Neural cell (in vitro differentiated cells): ENCODE results near the gene RERE. TPM values are rescaled to one million over a fixed set of nuclear protein-coding genes. Genes with fewer than 3 reads are reported as not detected.

Experiments
- H2AFZ ChIP-seq: fragments of 200-600, 300-800 bp; sonication (generic), shearing (Covaris generic); 2 replicates; pipeline ENCODE4 v1.6.0; 2014; ENCODE audit warnings: low read depth, mild to moderate bottlenecking, antibody characterized with exemption, low read length, moderate library complexity
- H3F3A ChIP-seq: fragments of 200-600 bp; shearing (Covaris generic); 2 replicates; pipeline ENCODE4 v1.6.1; 2016; ENCODE audit warnings: mild to moderate bottlenecking, moderate library complexity, mixed read lengths, antibody characterized with exemption, low read length; ENCODE audit not compliant: insufficient read depth, poor library complexity, severe bottlenecking
- H3K27ac ChIP-seq: fragments of 200-600, 300-800 bp; sonication (generic), shearing (Covaris generic); 2 replicates; pipeline ENCODE4 v1.5.1; 2014; ENCODE audit warnings: mild to moderate bottlenecking, low read length, moderate library complexity
- H3K27me3 ChIP-seq: fragments of 300-800, 200-600 bp; sonication (generic), shearing (Covaris generic); 2 replicates; pipeline ENCODE4 v1.6.0; 2014; ENCODE audit warnings: mild to moderate bottlenecking, low read depth, low read length, moderate library complexity; ENCODE audit not compliant: insufficient read depth
- H3K36me3 ChIP-seq: fragments of 300-800, 200-600 bp; sonication (generic), shearing (Covaris generic); 2 replicates; pipeline ENCODE4 v1.5.1; 2014; ENCODE audit warnings: mild to moderate bottlenecking, antibody characterized with exemption, low read length, moderate library complexity; ENCODE audit not compliant: insufficient read depth
- H3K4me2 ChIP-seq: fragments of 300-800, 200-600 bp; sonication (generic), shearing (Covaris generic); 2 replicates; pipeline ENCODE4 v1.6.0; 2014; ENCODE audit warnings: mild to moderate bottlenecking, low read length
- H3K4me3 ChIP-seq: fragments of 300-800, 200-600 bp; sonication (generic), shearing (Covaris generic); 2 replicates; pipeline ENCODE4 v1.5.1; 2014; ENCODE audit warnings: mild to moderate bottlenecking, low read length, moderate library complexity
- H3K79me2 ChIP-seq: fragments of 200-600 bp; shearing (Covaris generic); replicated peaks from 2 replicates; pipeline ENCODE4 v1.6.0; 2014; ENCODE audit warnings: mild to moderate bottlenecking, low read length, moderate library complexity; ENCODE audit not compliant: insufficient read depth
- H3K9ac ChIP-seq: fragments of 300-800, 200-600 bp; sonication (generic), shearing (Covaris generic); 2 replicates; pipeline ENCODE4 v1.6.1; 2016; ENCODE audit warnings: mild to moderate bottlenecking, low read length, mixed read lengths
- H3K9me2 ChIP-seq: fragments of 200-600 bp; shearing (Covaris generic); 2 replicates; pipeline ENCODE4 v1.6.1; 2016; ENCODE audit warnings: mild to moderate bottlenecking, low read length, mixed read lengths; ENCODE audit not compliant: insufficient read depth
- H3K9me3 ChIP-seq: fragments of 200-600, 300-800 bp; sonication (generic), shearing (Covaris generic); 2 replicates; pipeline ENCODE4 v1.6.1; 2016; ENCODE audit warnings: mild to moderate bottlenecking, mixed run types, low read length, moderate library complexity, mixed read lengths
- H4K20me1 ChIP-seq: fragments of 200-600 bp; shearing (Covaris generic); 2 replicates; pipeline ENCODE4 v1.6.1; 2016; ENCODE audit warnings: mild to moderate bottlenecking, mixed run types; ENCODE audit not compliant: insufficient read depth
- CTCF ChIP-seq: fragments of 450-650 bp; IDR thresholded peaks from 2 replicates; pipeline ENCODE4 v1.5.1; 2014; ENCODE audit warnings: antibody characterized with exemption, mild to moderate bottlenecking, moderate library complexity; ENCODE audit not compliant: poor library complexity, severe bottlenecking
- EP300 ChIP-seq: fragments of 450-650 bp; conservative IDR thresholded peaks from 2 replicates; pipeline ENCODE4 v1.6.1; 2014; ENCODE audit warnings: antibody characterized with exemption, mild to moderate bottlenecking, moderate library complexity; ENCODE audit not compliant: poor library complexity, severe bottlenecking
- EZH2 ChIP-seq: fragments of 200-600, 300-800 bp; shearing (Covaris generic), sonication (generic); IDR thresholded peaks from 2 replicates; pipeline ENCODE4 v1.6.1; 2014; ENCODE audit warnings: antibody characterized with exemption, low read length, borderline replicate concordance, mild to moderate bottlenecking; ENCODE audit not compliant: insufficient read depth, poor library complexity, severe bottlenecking
- MXI1 ChIP-seq: fragments of 450-650 bp; conservative IDR thresholded peaks from 2 replicates; pipeline ENCODE4 v1.6.1; 2014; ENCODE audit warnings: antibody characterized with exemption, mild to moderate bottlenecking; ENCODE audit not compliant: poor library complexity, severe bottlenecking
- POLR2AphosphoS5 ChIP-seq: IDR thresholded peaks from 2 replicates; pipeline ENCODE4 v1.6.1; 2012
- RAD21 ChIP-seq: fragments of 450-650 bp; conservative IDR thresholded peaks from 2 replicates; pipeline ENCODE4 v1.6.1; 2014; ENCODE audit warnings: antibody characterized with exemption, mild to moderate bottlenecking, moderate library complexity
- REST ChIP-seq: IDR thresholded peaks from 2 replicates; pipeline ENCODE4 v1.6.1; 2012; ENCODE audit warnings: borderline replicate concordance
- SMC3 ChIP-seq: fragments of 450-650 bp; conservative IDR thresholded peaks from 2 replicates; pipeline ENCODE4 v1.6.1; 2014; ENCODE audit warnings: antibody characterized with exemption, mild to moderate bottlenecking, moderate library complexity; ENCODE audit not compliant: poor library complexity
- TAF1 ChIP-seq: IDR thresholded peaks from 2 replicates; pipeline ENCODE4 v1.6.1; 2012; ENCODE audit warnings: low read depth
- polyA plus RNA-seq: library from polyadenylated mRNA; depleted of rRNA; stranded (reverse); fragments of >200 nt; gene quantifications from 2 replicates; pipeline ENCODE4 v1.2.3, GENCODE V29; 2014

The RERE gene
- polyA plus RNA-seq, 1 donor from 2014 or later, result 21.0 TPM

GRCh38 chr1:8506995-8507615, 310.3 kb downstream of the RERE start:
- Histone ChIP-seq H3K4me3 (no peak overlapping the region), H3K9me3 (no peaks in the 10 kb centered on the region), H3K27ac (no peak overlapping the region), H3K4me2 (no peak overlapping the region), H3K9ac (no peak overlapping the region), H3K36me3 (no peaks in the 10 kb centered on the region), H3K9me2 (no peaks in the 10 kb centered on the region), H4K20me1 (no peaks in the 10 kb centered on the region), H3K27me3 (no peaks in the 10 kb centered on the region), H3K79me2 (no peaks in the 10 kb centered on the region), H3F3A (no peaks in the 10 kb centered on the region), H2AFZ (no peak overlapping the region)
- no peak for TF ChIP-seq CTCF
- no peak for TF ChIP-seq SMC3
- TF ChIP-seq REST, result no peak
- no peak for TF ChIP-seq POLR2AphosphoS5
- no peak for TF ChIP-seq RAD21
- TF ChIP-seq MXI1, result no peak
- TF ChIP-seq TAF1, result no peak
- no peak for TF ChIP-seq EP300
- TF ChIP-seq EZH2, result no peak

GRCh38 chr1:8506456-8506855, 311.0 kb downstream of the RERE start:
- H3F3A ChIP-seq, result no peaks in the 10 kb centered on the region
- H3K9ac ChIP-seq, result no peak overlapping the region
- H3K36me3 ChIP-seq, result no peaks in the 10 kb centered on the region
- H3K9me3 ChIP-seq, result no peaks in the 10 kb centered on the region
- no peaks in the 10 kb centered on the region for H3K9me2 ChIP-seq
- H4K20me1 ChIP-seq, result no peaks in the 10 kb centered on the region
- no peak overlapping the region for H2AFZ ChIP-seq
- no peak overlapping the region for H3K4me2 ChIP-seq
- no peak overlapping the region for H3K27ac ChIP-seq
- H3K79me2 ChIP-seq, result no peaks in the 10 kb centered on the region
- H3K27me3 ChIP-seq, result no peaks in the 10 kb centered on the region
- TF ChIP-seq EP300, result no peak
- no peak for TF ChIP-seq RAD21
- TF ChIP-seq POLR2AphosphoS5, result no peak
- no peak for TF ChIP-seq REST
- H3K4me3 ChIP-seq, result no peak overlapping the region
